KMS-11 (cell line): ENCODE measurements around the gene ARL17A.
"Not testable (repeated sequence)": the region's sequence is repeated elsewhere in the genome, so short reads cannot be mapped to it uniquely, and the experiment has no call there.

Source experiments
- H2AFZ ChIP-seq: fragments of 200-600 bp; sonication (generic); 2 replicates; pipeline ENCODE4 v1.6.1; 2016; ENCODE audit warnings: antibody characterized with exemption, mixed run types, low read depth
- H3K27ac ChIP-seq: fragments of 200-600 bp; sonication (generic); 2 replicates; pipeline ENCODE4 v1.6.1; 2016; ENCODE audit warnings: mild to moderate bottlenecking, mixed run types
- H3K27me3 ChIP-seq: fragments of 200-600 bp; sonication (generic); 2 replicates; pipeline ENCODE4 v1.6.1; 2017; ENCODE audit warnings: mild to moderate bottlenecking, low read depth, mixed run types, moderate library complexity; ENCODE audit not compliant: insufficient read depth
- H3K36me3 ChIP-seq: fragments of 200-600 bp; sonication (generic); 2 replicates; pipeline ENCODE4 v1.6.1; 2017; ENCODE audit warnings: mild to moderate bottlenecking, mixed run types; ENCODE audit not compliant: insufficient read depth
- H3K4me1 ChIP-seq: fragments of 200-600 bp; sonication (generic); 2 replicates; pipeline ENCODE4 v1.6.1; 2016; ENCODE audit warnings: mild to moderate bottlenecking, low read depth, mixed run types; ENCODE audit not compliant: poor library complexity, severe bottlenecking
- H3K4me2 ChIP-seq: fragments of 200-600 bp; sonication (generic); 2 replicates; pipeline ENCODE4 v1.7.0; 2016; ENCODE audit warnings: mild to moderate bottlenecking, mixed run types
- H3K4me3 ChIP-seq: fragments of 200-600 bp; sonication (generic); IDR thresholded peaks from 2 replicates; pipeline ENCODE4 v1.6.1; 2017; ENCODE audit warnings: low read depth, low read length, mixed read lengths; ENCODE audit not compliant: insufficient read depth
- H3K79me2 ChIP-seq: fragments of 200-600 bp; sonication (generic); 2 replicates; pipeline ENCODE4 v1.6.1; 2016; ENCODE audit warnings: low read depth, mixed run types; ENCODE audit not compliant: insufficient read depth
- H3K9ac ChIP-seq: fragments of 200-600 bp; sonication (generic); 2 replicates; pipeline ENCODE4 v1.6.1; 2016; ENCODE audit warnings: mild to moderate bottlenecking, mixed run types
- H4K20me1 ChIP-seq: fragments of 200-600 bp; sonication (generic); 2 replicates; pipeline ENCODE4 v1.6.1; 2016; ENCODE audit warnings: mild to moderate bottlenecking, mixed run types; ENCODE audit not compliant: insufficient read depth

The ARL17A gene

DNA sequence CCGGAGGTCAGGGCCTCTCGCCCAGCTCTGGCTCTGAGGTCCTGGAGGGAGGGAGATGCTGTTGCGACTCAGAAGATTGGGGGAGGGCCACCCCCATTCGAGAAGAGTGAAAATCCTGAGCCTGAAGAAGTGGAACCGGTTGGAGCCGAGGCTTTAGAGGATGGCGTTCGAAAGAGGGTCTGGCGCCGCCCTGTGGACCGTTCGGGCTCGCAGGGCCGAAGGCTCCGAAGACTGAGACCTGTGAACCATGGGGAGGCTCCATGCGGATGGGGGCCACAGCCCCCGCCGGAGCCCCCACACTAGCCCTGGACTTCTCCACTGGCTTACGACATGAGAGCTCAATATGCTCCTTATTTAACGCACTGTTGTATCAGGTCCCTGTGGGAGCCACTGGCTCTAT, 20.3 kb downstream of the ARL17A start:
- H3K79me2 ChIP-seq, H3K4me3 ChIP-seq, H4K20me1 ChIP-seq, H3K27ac ChIP-seq, H3K27me3 ChIP-seq, H3K4me1 ChIP-seq, H3K36me3 ChIP-seq, H3K9ac ChIP-seq, H2AFZ ChIP-seq, H3K4me2 ChIP-seq: not testable (repeated sequence)

DNA sequence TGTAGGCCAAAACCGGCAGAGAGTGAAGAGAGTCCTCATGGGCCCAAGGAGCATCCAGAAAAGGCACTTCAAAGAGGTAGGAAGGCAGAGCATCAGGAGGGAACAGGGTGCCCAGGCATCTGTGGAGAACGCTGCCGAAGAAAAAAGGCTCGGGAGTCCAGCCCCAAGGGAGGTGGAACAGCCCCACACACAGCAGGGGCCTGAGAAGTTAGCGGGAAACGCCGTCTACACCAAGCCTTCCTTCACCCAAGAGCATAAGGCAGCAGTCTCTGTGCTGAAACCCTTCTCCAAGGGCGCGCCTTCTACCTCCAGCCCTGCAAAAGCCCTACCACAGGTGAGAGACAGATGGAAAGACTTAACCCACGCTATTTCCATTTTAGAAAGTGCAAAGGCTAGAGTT, 30.9 kb downstream of the ARL17A start:
- not testable (repeated sequence) for H3K4me1 ChIP-seq, H3K27ac ChIP-seq, H3K9ac ChIP-seq, H3K79me2 ChIP-seq, H3K36me3 ChIP-seq, H3K4me3 ChIP-seq, H2AFZ ChIP-seq, H3K27me3 ChIP-seq, H4K20me1 ChIP-seq, H3K4me2 ChIP-seq

DNA sequence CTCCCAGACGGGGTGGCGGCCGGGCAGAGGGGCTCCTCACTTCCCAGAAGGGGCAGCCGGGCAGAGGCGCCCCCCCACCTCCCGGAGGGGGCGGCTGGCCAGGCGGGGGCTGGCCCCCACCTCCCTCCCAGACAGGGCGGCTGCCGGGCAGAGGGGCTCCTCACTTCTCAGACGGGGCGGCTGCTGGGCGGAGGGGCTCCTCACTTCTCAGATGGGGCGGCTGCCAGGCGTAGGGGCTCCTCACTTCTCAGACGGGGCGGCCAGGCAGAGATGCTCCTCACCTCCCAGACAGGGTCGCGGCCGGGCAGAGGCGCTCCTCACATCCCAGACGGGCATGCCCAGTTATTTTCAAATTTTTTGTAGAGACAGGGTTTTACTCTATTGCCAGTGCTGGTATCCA, 44.8 kb downstream of the ARL17A start:
- not testable (repeated sequence) for H3K27me3 ChIP-seq

DNA sequence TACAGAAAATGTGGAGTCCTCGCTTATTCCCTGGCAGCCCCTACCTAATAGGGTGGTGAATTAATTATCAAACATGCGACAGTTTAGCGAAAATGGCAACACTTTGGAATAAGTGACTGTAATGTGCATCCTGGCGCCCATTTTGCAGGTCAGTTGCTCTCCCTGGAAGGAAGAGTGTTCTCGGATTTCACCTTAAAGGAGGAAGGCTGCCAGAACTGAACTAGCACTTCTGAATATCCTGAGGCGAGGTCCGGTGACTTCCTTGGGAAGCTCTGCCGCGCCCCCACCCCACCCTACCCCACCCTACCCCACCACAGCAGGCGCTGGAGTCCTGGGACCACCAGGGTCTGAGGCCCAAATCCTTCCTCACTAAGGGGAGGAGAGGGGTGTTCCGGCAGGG, 67.3 kb downstream of the ARL17A start, which contains the start of gene LRRC37A2:
LRRC37A2 (plus strand) TSS at position 301 of the 400 bp plus-strand sequence. CDS start 245 bp downstream, outside the sequence.
- H3K36me3 ChIP-seq, H3K27me3 ChIP-seq, H2AFZ ChIP-seq, H3K4me2 ChIP-seq, H3K9ac ChIP-seq, H3K4me1 ChIP-seq, H3K79me2 ChIP-seq, H3K27ac ChIP-seq, H4K20me1 ChIP-seq, H3K4me3 ChIP-seq: not testable (repeated sequence)

More for the DNA sequence above, 44.8 kb downstream of the ARL17A start:
- not testable (repeated sequence) for H2AFZ ChIP-seq, H3K79me2 ChIP-seq, H3K4me1 ChIP-seq, H3K9ac ChIP-seq, H4K20me1 ChIP-seq, H3K36me3 ChIP-seq, H3K4me2 ChIP-seq, H3K27ac ChIP-seq, H3K4me3 ChIP-seq

DNA sequence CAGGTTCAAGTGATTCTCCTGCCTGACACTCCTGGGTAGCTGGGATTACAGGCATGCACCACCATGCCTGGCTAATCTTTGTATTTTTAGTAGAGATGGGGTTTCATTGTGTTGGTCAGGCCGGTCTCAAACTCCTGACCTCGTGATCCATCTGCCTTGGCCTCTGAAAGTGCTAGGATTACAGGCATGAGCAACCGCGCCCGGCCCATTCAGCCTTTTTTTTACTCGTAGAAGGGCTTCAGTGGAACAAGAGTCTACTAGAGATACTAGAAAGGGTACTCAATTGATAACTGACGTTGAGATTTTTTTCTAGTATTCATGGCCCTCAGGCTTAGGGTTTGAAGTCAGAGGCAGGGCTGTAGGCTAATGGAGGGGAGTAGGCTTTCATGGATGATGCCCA, 73.6 kb downstream of the ARL17A start:
- H2AFZ ChIP-seq, H3K9ac ChIP-seq, H3K4me2 ChIP-seq, H3K4me1 ChIP-seq, H4K20me1 ChIP-seq, H3K4me3 ChIP-seq, H3K27ac ChIP-seq, H3K36me3 ChIP-seq, H3K27me3 ChIP-seq, H3K79me2 ChIP-seq: not testable (repeated sequence)

DNA sequence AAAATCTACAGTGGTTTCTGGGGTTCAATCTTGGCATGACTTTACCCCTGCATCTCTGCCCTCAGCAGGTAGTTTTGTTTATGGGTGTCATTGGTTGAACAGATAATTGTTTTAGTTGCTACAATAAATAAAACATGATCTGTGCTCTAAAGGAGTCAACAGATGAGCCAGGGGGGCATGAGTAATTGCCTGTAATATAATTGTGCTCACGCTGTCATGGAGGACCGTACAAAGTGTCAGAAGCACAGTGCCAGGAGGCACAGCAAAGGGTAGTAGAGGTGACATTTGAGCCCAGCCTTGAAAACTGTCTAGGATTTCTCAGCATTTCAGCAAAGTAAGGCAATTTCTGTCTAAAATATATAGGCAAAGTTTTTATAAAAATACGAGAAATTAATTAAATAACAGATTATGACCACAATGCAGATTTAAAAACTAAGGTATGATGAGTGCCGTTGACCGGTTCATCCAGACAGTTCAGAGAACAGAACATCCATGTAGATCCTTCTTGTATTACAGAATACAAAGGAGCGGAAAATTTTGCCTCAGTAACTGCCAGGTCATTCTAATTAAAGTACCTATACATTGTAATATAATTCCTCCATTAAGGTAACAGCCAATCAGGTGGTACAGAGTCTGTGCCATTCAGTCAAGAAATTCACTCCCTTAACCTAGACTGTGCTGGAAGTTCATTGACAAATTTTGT, 79.9 kb downstream of the ARL17A start:
- H3K79me2 ChIP-seq, H2AFZ ChIP-seq, H3K4me3 ChIP-seq, H3K27ac ChIP-seq, H4K20me1 ChIP-seq, H3K4me1 ChIP-seq, H3K36me3 ChIP-seq, H3K9ac ChIP-seq, H3K4me2 ChIP-seq, H3K27me3 ChIP-seq: not testable (repeated sequence)

DNA sequence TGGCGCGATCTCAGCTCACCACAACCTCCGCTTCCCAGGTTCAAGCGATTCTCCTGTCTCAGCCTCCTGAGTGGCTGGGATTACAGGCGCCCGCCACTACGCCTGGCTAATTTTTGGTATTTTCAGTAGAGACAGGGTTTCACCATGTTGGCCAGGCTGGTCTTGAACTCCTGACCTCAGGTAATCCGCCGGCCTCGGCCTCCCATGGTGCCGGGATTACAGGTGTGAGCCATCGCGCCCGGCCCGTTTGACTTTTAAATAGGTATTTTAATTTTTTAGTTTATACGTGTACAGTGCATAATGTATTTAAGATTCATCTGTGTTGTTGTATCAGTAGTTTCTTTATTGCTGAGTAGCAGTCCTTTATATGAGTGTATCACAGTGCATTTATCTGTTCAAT, 87.5 kb downstream of the ARL17A start:
- not testable (repeated sequence) for H3K9ac ChIP-seq, H3K79me2 ChIP-seq, H2AFZ ChIP-seq

DNA sequence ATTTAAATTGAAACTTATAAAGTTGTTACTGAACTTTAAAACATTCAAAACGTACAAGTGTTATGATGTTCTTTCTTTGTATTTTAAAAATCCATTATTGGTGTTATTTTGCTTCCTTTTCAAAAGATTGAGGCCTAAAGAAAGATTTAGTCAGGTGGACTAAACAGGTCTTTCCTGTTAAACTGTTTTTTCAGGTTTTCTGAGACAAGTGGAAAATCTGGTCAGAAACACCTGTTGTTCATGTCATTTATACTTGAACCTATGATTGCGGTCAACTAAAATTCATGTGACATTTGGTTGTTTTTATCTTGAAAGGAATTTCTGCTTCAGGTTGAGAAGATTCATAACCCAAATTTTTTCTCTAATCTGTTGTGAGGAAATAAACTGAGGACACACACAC, 98.2 kb downstream of the ARL17A start:
- H3K27me3 ChIP-seq, H3K79me2 ChIP-seq, H3K27ac ChIP-seq, H3K4me2 ChIP-seq, H4K20me1 ChIP-seq, H2AFZ ChIP-seq, H3K9ac ChIP-seq, H3K4me1 ChIP-seq, H3K4me3 ChIP-seq, H3K36me3 ChIP-seq: not testable (repeated sequence)

More for the DNA sequence above, 87.5 kb downstream of the ARL17A start:
- H4K20me1 ChIP-seq, H3K36me3 ChIP-seq, H3K27ac ChIP-seq, H3K4me3 ChIP-seq, H3K4me2 ChIP-seq, H3K4me1 ChIP-seq, H3K27me3 ChIP-seq: not testable (repeated sequence)

DNA sequence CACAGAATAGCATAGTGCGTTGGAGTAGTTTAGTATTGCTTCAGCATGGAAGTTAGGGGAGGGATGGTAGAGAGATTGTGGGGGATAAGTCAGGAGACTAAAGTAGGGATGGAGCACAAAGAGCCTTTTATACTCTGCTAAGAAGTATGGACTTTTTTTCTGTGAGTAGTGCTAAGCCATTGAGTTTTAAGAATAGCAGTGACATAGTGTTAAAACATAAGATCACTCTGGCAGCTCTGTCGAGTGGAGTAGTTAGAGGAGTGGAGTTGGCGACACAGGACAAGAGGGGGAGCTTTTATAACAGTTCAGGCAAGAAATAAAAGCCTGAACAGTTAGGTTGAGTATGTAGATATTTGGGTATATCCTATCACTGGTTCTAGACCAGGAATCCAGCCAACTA, 100.7 kb downstream of the ARL17A start:
- not testable (repeated sequence) for H3K9ac ChIP-seq, H3K27ac ChIP-seq, H3K36me3 ChIP-seq, H3K27me3 ChIP-seq, H3K4me2 ChIP-seq, H3K4me3 ChIP-seq, H2AFZ ChIP-seq, H4K20me1 ChIP-seq, H3K79me2 ChIP-seq, H3K4me1 ChIP-seq

DNA sequence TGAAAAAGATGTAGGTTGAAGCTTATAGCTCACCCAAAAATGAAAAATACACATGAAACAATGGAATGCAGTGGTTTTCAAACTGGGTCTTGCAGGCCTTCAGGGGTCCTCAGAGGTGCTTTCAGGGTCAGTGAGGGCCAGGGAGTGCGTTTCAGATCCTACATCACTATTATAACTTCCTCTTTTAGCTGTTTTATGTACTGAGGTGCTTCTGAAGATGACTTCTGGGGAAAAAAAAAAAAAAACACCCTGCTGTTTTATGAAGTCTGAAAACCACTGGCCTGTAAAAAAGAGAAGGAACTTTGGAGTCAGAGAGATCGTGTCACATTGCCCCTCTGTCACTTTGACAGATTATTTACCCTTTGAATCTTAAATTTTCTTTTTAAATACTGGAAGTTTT, 103.9 kb downstream of the ARL17A start:
- not testable (repeated sequence) for H3K4me2 ChIP-seq, H3K4me1 ChIP-seq, H2AFZ ChIP-seq, H4K20me1 ChIP-seq, H3K27ac ChIP-seq, H3K79me2 ChIP-seq, H3K36me3 ChIP-seq, H3K4me3 ChIP-seq, H3K27me3 ChIP-seq, H3K9ac ChIP-seq

DNA sequence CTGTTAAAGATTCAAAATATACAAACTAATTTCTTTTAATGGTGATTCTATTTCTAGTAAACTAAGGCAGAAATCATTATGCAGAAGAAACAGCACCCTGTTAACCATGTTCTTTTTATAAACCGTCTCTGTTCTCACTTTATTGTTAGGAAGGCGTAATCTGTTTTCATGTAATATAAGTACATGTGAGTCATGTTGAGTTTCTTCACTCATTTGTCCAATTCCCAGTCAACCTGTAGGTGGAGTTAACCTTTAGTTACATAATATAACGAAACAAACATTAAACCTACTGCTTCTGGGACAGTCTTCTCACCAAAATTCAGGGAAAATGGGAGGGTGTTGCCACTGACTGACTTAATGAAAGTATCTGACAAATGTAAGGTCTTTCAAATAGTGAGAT, 105.0 kb downstream of the ARL17A start:
- not testable (repeated sequence) for H3K36me3 ChIP-seq, H2AFZ ChIP-seq, H3K27me3 ChIP-seq, H3K79me2 ChIP-seq, H3K4me3 ChIP-seq, H3K4me2 ChIP-seq, H3K4me1 ChIP-seq, H3K9ac ChIP-seq, H4K20me1 ChIP-seq, H3K27ac ChIP-seq
